ENCODE data around the gene NTF3. TPM values are rescaled to one million over a fixed set of nuclear protein-coding genes. Genes with fewer than 3 reads are reported as not detected.

Gene NTF3
- total and polyA plus RNA-seq, 9 donors = 3.2 to 15.9 (median 9.4) TPM

GRCh38 chr12:5461966-5462365 is 30.1 kb downstream of the NTF3 start:
- 79 to 95% (median 90%) methylated on average over 1 of the region's 1 CpG for WGBS, 3 donors
- TF ChIP-seq EP300 (IDR thresholded peaks at IDR 0.05) = no peak
- no peak for TF ChIP-seq POLR2A (IDR thresholded peaks at IDR 0.05)
- TF ChIP-seq CTCF (IDR thresholded peaks at IDR 0.05) = no peak
- Histone ChIP-seq H3K27ac (no peak overlapping the region), H3K36me3 (no peaks in the 10 kb centered on the region), H3K27me3 (no peaks in the 10 kb centered on the region), H3K9me3 (no peaks in the 10 kb centered on the region), H3K4me3 (no peak overlapping the region), H3K4me1 (ENCODE audit: insufficient read depth) (peaks cover 4% of the 10 kb centered on the region)
- no peak for DNase-seq
- intact Hi-C loops (cut with DNase I) = no loop called here

GRCh38 chr12:5464096-5464495 is 32.2 kb downstream of the NTF3 start:
- intact Hi-C loops (cut with DNase I) = no loop called here
- WGBS, 3 donors = 73 to 89% (median 76%) methylated on average over 2 of the region's 2 CpGs
- Histone ChIP-seq H3K27me3 (no peaks in the 10 kb centered on the region), H3K4me1 (ENCODE audit: insufficient read depth) (peaks cover 5% of the 10 kb centered on the region), H3K4me3 (no peak overlapping the region), H3K9me3 (no peaks in the 10 kb centered on the region), H3K27ac (no peak overlapping the region), H3K36me3 (no peaks in the 10 kb centered on the region)
- no peak for DNase-seq
- TF ChIP-seq CTCF (IDR thresholded peaks at IDR 0.05) (no peak), EP300 (IDR thresholded peaks at IDR 0.05) (no peak), POLR2A (IDR thresholded peaks at IDR 0.05) (no peak)

GRCh38 chr12:5465384-5465783 is 33.5 kb downstream of the NTF3 start:
- TF ChIP-seq CTCF (IDR thresholded peaks at IDR 0.05) = no peak
- no peak for TF ChIP-seq EP300 (IDR thresholded peaks at IDR 0.05)
- TF ChIP-seq POLR2A (IDR thresholded peaks at IDR 0.05) = no peak
- H3K9me3 ChIP-seq = no peaks in the 10 kb centered on the region
- H3K27me3 ChIP-seq = no peaks in the 10 kb centered on the region
- H3K4me1 ChIP-seq (ENCODE audit: insufficient read depth) = peaks cover 9% of the 10 kb centered on the region
- H3K4me3 ChIP-seq = no peak overlapping the region
- 87 to 90% (median 90%) methylated on average over 6 of the region's 6 CpGs for WGBS, 3 donors
- DNase-seq = no peak
- no peaks in the 10 kb centered on the region for H3K36me3 ChIP-seq
- intact Hi-C loops (cut with DNase I) = no loop called here
- H3K27ac ChIP-seq = no peak overlapping the region

- TF ChIP-seq CTCF (IDR thresholded peaks at IDR 0.05) = no peak
- no peak for TF ChIP-seq POLR2A (IDR thresholded peaks at IDR 0.05)
- no peak for TF ChIP-seq EP300 (IDR thresholded peaks at IDR 0.05)
- intact Hi-C loops (cut with DNase I) = no loop called here
- H3K36me3 ChIP-seq = no peaks in the 10 kb centered on the region
- H3K27ac ChIP-seq = no peak overlapping the region
- 58 to 73% (median 64%) methylated on average over 5 of the region's 5 CpGs for WGBS, 3 donors
- no peaks in the 10 kb centered on the region for H3K27me3 ChIP-seq
- peaks cover 11% of the 10 kb centered on the region for H3K4me1 ChIP-seq (ENCODE audit: insufficient read depth)
- no peaks in the 10 kb centered on the region for H3K9me3 ChIP-seq
- H3K4me3 ChIP-seq = no peak overlapping the region
- DNase-seq = no peak
These were observed 34.6 kb downstream of the NTF3 start for GRCh38 chr12:5466521-5466960.
